HEK293 (cell line): ENCODE measurements around the gene TIE1.

ENCODE experiments used
- BCL11A ChIP-seq: fragments of 450-650 bp; formaldehyde crosslinking; IDR thresholded peaks from 2 replicates; pipeline ENCODE4 v1.5.1; 2016; ENCODE audit warnings: low read depth, missing biosample characterization, missing genetic modification characterization
- BCL11B ChIP-seq: fragments of 450-650 bp; formaldehyde crosslinking; IDR thresholded peaks from 2 replicates; pipeline ENCODE4 v1.5.1; 2016; ENCODE audit warnings: low read depth, missing biosample characterization, missing genetic modification characterization
- GFI1B ChIP-seq: fragments of 450-650 bp; formaldehyde crosslinking; IDR thresholded peaks from 2 replicates; pipeline ENCODE4 v1.5.1; 2016; ENCODE audit warnings: missing biosample characterization, missing genetic modification characterization
- GLI2 ChIP-seq: fragments of 450-650 bp; formaldehyde crosslinking; IDR thresholded peaks from 2 replicates; pipeline ENCODE4; 2017; ENCODE audit warnings: missing biosample characterization, missing genetic modification characterization, low read depth, borderline replicate concordance
- GLI4 ChIP-seq: fragments of 450-650 bp; formaldehyde crosslinking; IDR thresholded peaks from 2 replicates; pipeline ENCODE4 v1.5.1; 2016; ENCODE audit warnings: missing biosample characterization, missing genetic modification characterization
- IKZF3 ChIP-seq: fragments of 450-650 bp; IDR thresholded peaks from 2 replicates; pipeline ENCODE4 v1.5.0; 2018; ENCODE audit warnings: missing biosample characterization, mild to moderate bottlenecking, missing genetic modification characterization, moderate library complexity
- KLF1 ChIP-seq: fragments of 450-650 bp; formaldehyde crosslinking; IDR thresholded peaks from 2 replicates; pipeline ENCODE4 v1.5.1; 2016; ENCODE audit warnings: missing biosample characterization, missing genetic modification characterization
- KLF16 ChIP-seq: fragments of 450-650 bp; formaldehyde crosslinking; IDR thresholded peaks from 2 replicates; pipeline ENCODE4 v1.5.1; 2017; ENCODE audit warnings: missing biosample characterization, missing genetic modification characterization
- KLF9 ChIP-seq: fragments of 450-650 bp; formaldehyde crosslinking; IDR thresholded peaks from 2 replicates; pipeline ENCODE4 v1.5.1; 2016; ENCODE audit warnings: missing biosample characterization, missing genetic modification characterization, low read depth
- SCRT1 ChIP-seq: fragments of 450-650 bp; formaldehyde crosslinking; IDR thresholded peaks from 2 replicates; pipeline ENCODE4 v1.5.1; 2016; ENCODE audit warnings: missing biosample characterization, missing genetic modification characterization, borderline replicate concordance
- ZEB2 ChIP-seq: fragments of 450-650 bp; formaldehyde crosslinking; IDR thresholded peaks from 2 replicates; pipeline ENCODE4 v1.5.1; 2016; ENCODE audit warnings: missing biosample characterization, missing genetic modification characterization
- ZFP41 ChIP-seq: fragments of 450-650 bp; formaldehyde crosslinking; IDR thresholded peaks from 2 replicates; pipeline ENCODE4 v1.5.1; 2016; ENCODE audit warnings: missing biosample characterization, missing genetic modification characterization, borderline replicate concordance
- ZNF140 ChIP-seq: fragments of 450-650 bp; formaldehyde crosslinking; IDR thresholded peaks from 2 replicates; pipeline ENCODE4 v1.5.1; 2016; ENCODE audit warnings: missing biosample characterization, missing genetic modification characterization
- ZNF2 ChIP-seq: fragments of 450-650 bp; formaldehyde crosslinking; IDR thresholded peaks from 2 replicates; pipeline ENCODE4 v1.5.1; 2016; ENCODE audit warnings: missing biosample characterization, missing genetic modification characterization
- ZNF302 ChIP-seq: fragments of 450-650 bp; formaldehyde crosslinking; IDR thresholded peaks from 2 replicates; pipeline ENCODE4 v1.5.1; 2016; ENCODE audit warnings: missing biosample characterization, missing genetic modification characterization, low read depth
- ZNF311 ChIP-seq: fragments of 450-650 bp; formaldehyde crosslinking; IDR thresholded peaks from 2 replicates; pipeline ENCODE4 v1.5.1; 2017; ENCODE audit warnings: missing biosample characterization, missing genetic modification characterization, borderline replicate concordance
- ZNF548 ChIP-seq: fragments of 450-650 bp; formaldehyde crosslinking; IDR thresholded peaks from 2 replicates; pipeline ENCODE4 v1.5.1; 2016; ENCODE audit warnings: missing biosample characterization, missing genetic modification characterization
- ZNF549 ChIP-seq: fragments of 450-650 bp; IDR thresholded peaks from 2 replicates; pipeline ENCODE4 v1.5.1; 2018; ENCODE audit warnings: missing biosample characterization, missing genetic modification characterization, mild to moderate bottlenecking, inconsistent platforms, moderate library complexity
- ZNF596 ChIP-seq: fragments of 450-650 bp; IDR thresholded peaks from 2 replicates; pipeline ENCODE4 v1.5.0; 2018; ENCODE audit warnings: missing biosample characterization, mild to moderate bottlenecking, missing genetic modification characterization, moderate library complexity
- ZNF658 ChIP-seq: fragments of 450-650 bp; formaldehyde crosslinking; IDR thresholded peaks from 2 replicates; pipeline ENCODE4; 2016; ENCODE audit warnings: missing biosample characterization, missing genetic modification characterization
- ZNF777 ChIP-seq: fragments of 450-650 bp; formaldehyde crosslinking; IDR thresholded peaks from 2 replicates; pipeline ENCODE4 v1.5.1; 2017; ENCODE audit warnings: missing biosample characterization, missing genetic modification characterization, borderline replicate concordance
- ZNF785 ChIP-seq: fragments of 450-650 bp; formaldehyde crosslinking; IDR thresholded peaks from 2 replicates; pipeline ENCODE4 v1.5.1; 2016; ENCODE audit warnings: missing biosample characterization, missing genetic modification characterization
- ZNF791 ChIP-seq: fragments of 450-650 bp; formaldehyde crosslinking; IDR thresholded peaks from 2 replicates; pipeline ENCODE4 v1.5.1; 2016; ENCODE audit warnings: missing biosample characterization, missing genetic modification characterization
- TF ChIP-seq, protein P1 (sequence below): fragments of 450-650 bp; formaldehyde crosslinking; IDR thresholded peaks from 2 replicates; pipeline ENCODE4 v1.5.1; 2017; ENCODE audit warnings: missing biosample characterization, missing genetic modification characterization
- TF ChIP-seq, protein P2 (sequence below): fragments of 450-650 bp; formaldehyde crosslinking; IDR thresholded peaks from 2 replicates; pipeline ENCODE4 v1.5.1; 2016; ENCODE audit warnings: missing biosample characterization, missing genetic modification characterization
- TF ChIP-seq, protein P3 (sequence below): fragments of 450-650 bp; formaldehyde crosslinking; conservative IDR thresholded peaks from 2 replicates; pipeline ENCODE4 v1.5.1; 2016; ENCODE audit warnings: low read depth, missing biosample characterization, missing genetic modification characterization
- TF ChIP-seq, protein P4 (sequence below): fragments of 450-650 bp; IDR thresholded peaks from 2 replicates; pipeline ENCODE4 v1.5.1; 2018; ENCODE audit warnings: missing biosample characterization, missing genetic modification characterization
- TF ChIP-seq, protein P5 (sequence below): fragments of 450-650 bp; formaldehyde crosslinking; IDR thresholded peaks from 2 replicates; pipeline ENCODE4 v1.5.1; 2016; ENCODE audit warnings: missing biosample characterization, missing genetic modification characterization
- TF ChIP-seq, protein P6 (sequence below): fragments of 450-650 bp; formaldehyde crosslinking; IDR thresholded peaks from 2 replicates; pipeline ENCODE4 v1.5.1; 2017; ENCODE audit warnings: missing biosample characterization, missing genetic modification characterization

The TIE1 gene

DNA sequence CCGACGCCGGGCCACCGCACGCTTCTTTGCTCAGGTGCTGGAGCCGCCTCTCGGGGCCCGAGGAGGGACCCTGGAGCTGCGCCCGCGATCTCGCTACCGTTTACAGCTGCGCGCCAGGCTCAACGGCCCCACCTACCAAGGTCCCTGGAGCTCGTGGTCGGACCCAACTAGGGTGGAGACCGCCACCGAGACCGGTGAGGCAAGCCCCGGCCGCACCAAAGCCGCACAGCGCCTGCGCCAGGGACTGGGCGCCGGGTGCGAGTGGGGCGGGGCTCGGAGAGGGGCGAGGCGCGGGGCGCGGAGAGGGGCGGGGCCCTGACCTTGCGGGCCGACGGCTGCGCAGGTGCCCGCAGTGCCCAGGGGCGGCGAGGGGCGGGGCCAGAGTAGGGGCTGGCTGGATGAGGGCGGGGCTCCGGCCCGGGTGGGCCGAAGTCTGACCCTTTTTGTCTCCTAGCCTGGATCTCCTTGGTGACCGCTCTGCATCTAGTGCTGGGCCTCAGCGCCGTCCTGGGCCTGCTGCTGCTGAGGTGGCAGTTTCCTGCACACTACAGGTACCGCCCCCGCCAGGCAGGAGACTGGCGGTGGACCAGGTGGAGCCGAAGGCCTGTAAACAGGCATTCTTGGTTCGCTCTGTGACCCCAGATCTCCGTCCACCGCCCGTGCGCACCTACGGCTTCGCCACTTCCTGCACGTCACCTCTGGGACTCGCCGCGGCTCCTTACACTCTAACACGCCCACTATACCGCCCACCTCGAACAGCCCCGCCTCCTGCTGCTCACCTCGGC, 48.2 kb downstream of the TIE1 start (continued):
- no peak for TF ChIP-seq ZNF548 (tag by site-specific recombination)
- TF ChIP-seq, protein P1, sequence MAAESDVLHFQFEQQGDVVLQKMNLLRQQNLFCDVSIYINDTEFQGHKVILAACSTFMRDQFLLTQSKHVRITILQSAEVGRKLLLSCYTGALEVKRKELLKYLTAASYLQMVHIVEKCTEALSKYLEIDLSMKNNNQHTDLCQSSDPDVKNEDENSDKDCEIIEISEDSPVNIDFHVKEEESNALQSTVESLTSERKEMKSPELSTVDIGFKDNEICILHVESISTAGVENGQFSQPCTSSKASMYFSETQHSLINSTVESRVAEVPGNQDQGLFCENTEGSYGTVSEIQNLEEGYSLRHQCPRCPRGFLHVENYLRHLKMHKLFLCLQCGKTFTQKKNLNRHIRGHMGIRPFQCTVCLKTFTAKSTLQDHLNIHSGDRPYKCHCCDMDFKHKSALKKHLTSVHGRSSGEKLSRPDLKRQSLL (tag by site-specific recombination): peak; percentile 97
- TF ChIP-seq ZNF658: no peak
- TF ChIP-seq, protein P2, sequence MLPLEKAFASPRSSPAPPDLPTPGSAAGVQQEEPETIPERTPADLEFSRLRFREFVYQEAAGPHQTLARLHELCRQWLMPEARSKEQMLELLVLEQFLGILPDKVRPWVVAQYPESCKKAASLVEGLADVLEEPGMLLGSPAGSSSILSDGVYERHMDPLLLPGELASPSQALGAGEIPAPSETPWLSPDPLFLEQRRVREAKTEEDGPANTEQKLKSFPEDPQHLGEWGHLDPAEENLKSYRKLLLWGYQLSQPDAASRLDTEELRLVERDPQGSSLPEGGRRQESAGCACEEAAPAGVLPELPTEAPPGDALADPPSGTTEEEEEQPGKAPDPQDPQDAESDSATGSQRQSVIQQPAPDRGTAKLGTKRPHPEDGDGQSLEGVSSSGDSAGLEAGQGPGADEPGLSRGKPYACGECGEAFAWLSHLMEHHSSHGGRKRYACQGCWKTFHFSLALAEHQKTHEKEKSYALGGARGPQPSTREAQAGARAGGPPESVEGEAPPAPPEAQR (tag by site-specific recombination): no peak
- TF ChIP-seq, protein P3, sequence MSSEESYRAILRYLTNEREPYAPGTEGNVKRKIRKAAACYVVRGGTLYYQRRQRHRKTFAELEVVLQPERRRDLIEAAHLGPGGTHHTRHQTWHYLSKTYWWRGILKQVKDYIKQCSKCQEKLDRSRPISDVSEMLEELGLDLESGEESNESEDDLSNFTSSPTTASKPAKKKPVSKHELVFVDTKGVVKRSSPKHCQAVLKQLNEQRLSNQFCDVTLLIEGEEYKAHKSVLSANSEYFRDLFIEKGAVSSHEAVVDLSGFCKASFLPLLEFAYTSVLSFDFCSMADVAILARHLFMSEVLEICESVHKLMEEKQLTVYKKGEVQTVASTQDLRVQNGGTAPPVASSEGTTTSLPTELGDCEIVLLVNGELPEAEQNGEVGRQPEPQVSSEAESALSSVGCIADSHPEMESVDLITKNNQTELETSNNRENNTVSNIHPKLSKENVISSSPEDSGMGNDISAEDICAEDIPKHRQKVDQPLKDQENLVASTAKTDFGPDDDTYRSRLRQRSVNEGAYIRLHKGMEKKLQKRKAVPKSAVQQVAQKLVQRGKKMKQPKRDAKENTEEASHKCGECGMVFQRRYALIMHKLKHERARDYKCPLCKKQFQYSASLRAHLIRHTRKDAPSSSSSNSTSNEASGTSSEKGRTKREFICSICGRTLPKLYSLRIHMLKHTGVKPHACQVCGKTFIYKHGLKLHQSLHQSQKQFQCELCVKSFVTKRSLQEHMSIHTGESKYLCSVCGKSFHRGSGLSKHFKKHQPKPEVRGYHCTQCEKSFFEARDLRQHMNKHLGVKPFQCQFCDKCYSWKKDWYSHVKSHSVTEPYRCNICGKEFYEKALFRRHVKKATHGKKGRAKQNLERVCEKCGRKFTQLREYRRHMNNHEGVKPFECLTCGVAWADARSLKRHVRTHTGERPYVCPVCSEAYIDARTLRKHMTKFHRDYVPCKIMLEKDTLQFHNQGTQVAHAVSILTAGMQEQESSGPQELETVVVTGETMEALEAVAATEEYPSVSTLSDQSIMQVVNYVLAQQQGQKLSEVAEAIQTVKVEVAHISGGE (tag by site-specific recombination): peak; percentile 91
- TF ChIP-seq, protein P4, sequence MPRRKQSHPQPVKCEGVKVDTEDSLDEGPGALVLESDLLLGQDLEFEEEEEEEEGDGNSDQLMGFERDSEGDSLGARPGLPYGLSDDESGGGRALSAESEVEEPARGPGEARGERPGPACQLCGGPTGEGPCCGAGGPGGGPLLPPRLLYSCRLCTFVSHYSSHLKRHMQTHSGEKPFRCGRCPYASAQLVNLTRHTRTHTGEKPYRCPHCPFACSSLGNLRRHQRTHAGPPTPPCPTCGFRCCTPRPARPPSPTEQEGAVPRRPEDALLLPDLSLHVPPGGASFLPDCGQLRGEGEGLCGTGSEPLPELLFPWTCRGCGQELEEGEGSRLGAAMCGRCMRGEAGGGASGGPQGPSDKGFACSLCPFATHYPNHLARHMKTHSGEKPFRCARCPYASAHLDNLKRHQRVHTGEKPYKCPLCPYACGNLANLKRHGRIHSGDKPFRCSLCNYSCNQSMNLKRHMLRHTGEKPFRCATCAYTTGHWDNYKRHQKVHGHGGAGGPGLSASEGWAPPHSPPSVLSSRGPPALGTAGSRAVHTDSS: no peak
- 0 out of 2 replicates have a peak, but pooled peaks have one; percentile 39 for TF ChIP-seq BCL11A
- TF ChIP-seq ZNF549 (tag by site-specific recombination): no peak
- TF ChIP-seq, protein P5, sequence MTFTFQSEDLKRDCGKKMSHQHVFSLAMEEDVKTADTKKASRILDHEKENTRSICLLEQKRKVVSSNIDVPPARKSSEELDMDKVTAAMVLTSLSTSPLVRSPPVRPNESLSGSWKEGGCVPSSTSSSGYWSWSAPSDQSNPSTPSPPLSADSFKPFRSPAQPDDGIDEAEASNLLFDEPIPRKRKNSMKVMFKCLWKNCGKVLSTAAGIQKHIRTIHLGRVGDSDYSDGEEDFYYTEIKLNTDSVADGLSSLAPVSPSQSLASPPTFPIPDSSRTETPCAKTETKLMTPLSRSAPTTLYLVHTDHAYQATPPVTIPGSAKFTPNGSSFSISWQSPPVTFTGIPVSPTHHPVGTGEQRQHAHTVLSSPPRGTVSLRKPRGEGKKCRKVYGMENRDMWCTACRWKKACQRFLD (tag by site-specific recombination): no peak
- TF ChIP-seq ZNF777: no peak; the same call in 1 of the 2 replicates
- peak; percentile 45 for TF ChIP-seq KLF1 (tag by site-specific recombination)
- no peak for TF ChIP-seq GFI1B (tag by site-specific recombination)
- no peak for TF ChIP-seq ZNF791 (tag by site-specific recombination)
- no peak for TF ChIP-seq GLI2 (tag by site-specific recombination)
- TF ChIP-seq, protein P6, sequence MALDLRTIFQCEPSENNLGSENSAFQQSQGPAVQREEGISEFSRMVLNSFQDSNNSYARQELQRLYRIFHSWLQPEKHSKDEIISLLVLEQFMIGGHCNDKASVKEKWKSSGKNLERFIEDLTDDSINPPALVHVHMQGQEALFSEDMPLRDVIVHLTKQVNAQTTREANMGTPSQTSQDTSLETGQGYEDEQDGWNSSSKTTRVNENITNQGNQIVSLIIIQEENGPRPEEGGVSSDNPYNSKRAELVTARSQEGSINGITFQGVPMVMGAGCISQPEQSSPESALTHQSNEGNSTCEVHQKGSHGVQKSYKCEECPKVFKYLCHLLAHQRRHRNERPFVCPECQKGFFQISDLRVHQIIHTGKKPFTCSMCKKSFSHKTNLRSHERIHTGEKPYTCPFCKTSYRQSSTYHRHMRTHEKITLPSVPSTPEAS (tag by site-specific recombination): no peak
- peak; percentile 36; the same call in 1 of the 2 replicates for TF ChIP-seq ZNF2 (tag by site-specific recombination)
- no peak for TF ChIP-seq GLI4 (tag by site-specific recombination)
- TF ChIP-seq ZNF140: no peak
- peak; percentile 84 for TF ChIP-seq KLF16 (tag by site-specific recombination)
- TF ChIP-seq ZNF596 (tag by site-specific recombination): no peak
- no peak for TF ChIP-seq ZNF302 (tag by site-specific recombination)
- no peak for TF ChIP-seq IKZF3 (tag by site-specific recombination)
- TF ChIP-seq ZNF311 (tag by site-specific recombination): no peak
- TF ChIP-seq ZEB2 (tag by site-specific recombination): no peak
- no peak for TF ChIP-seq ZNF785 (tag by site-specific recombination)
- TF ChIP-seq KLF9 (tag by site-specific recombination): peak; percentile 97
- no peak for TF ChIP-seq ZFP41
- TF ChIP-seq BCL11B (tag by site-specific recombination): peak; percentile 66; the same call in 1 of the 2 replicates
- TF ChIP-seq SCRT1 (tag by site-specific recombination): no peak; the same call in 1 of the 2 replicates
